AG09319 (cell line): Measurements from ENCODE around the gene OTUD7B.

ENCODE experiments used
- DNase-seq: peaks from one replicate; pipeline ENCODE4 v3.0.0-alpha.2; 2010; ENCODE audit warnings: low read depth; ENCODE audit errors: extremely low read depth
- CTCF ChIP-seq: IDR thresholded peaks from 2 replicates; pipeline ENCODE4 v1.5.1; 2011; ENCODE audit warnings: low read depth, mild to moderate bottlenecking, inconsistent platforms, low read length, moderate library complexity

The OTUD7B gene

DNA sequence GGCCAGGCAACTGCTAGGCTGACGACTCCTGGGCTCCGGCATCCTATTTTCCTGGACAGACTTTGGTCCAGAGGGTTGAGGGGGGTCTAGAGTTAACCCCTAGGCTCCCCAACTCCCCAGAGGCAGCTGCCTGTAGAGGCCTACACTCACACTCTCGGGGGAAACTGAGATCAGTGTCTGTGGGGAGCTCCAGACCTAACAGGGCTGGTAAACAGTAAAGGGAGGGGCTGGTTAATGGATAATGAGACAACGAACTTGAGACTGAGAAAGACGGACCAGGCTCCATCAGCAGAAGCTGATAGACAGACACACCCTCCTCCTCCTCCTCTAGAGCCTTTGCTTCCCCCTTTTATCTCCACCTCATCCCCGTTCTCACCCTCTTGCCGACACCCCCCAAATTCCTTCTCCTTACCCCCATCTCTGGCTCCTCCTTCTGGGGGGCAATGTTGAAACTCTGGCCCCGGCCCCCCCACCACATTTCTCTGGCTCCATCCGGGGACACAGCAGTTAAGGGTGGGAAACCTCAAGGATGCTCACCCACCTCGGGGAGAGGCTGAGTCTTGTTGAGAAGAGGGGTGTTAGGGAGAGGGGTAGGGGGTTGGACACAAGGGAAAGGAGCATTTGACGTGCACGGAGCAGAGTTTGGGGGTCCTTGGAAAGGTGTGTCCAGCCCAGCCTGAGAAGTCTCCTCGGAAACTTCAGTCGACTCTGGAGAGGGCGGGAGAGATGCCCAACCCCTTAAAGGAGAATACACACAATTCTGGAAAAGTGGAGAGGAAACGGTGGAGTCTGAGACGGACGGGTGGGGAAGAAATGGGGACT is 74.1 kb downstream of the OTUD7B start, which contains the start of gene MTMR11:
TSS of gene MTMR11 (minus strand) at position 710 of the 822 bp plus-strand sequence. CDS start at position 478, 232 bp downstream.
- TF ChIP-seq CTCF, result no peak
- no peak for DNase-seq

DNA sequence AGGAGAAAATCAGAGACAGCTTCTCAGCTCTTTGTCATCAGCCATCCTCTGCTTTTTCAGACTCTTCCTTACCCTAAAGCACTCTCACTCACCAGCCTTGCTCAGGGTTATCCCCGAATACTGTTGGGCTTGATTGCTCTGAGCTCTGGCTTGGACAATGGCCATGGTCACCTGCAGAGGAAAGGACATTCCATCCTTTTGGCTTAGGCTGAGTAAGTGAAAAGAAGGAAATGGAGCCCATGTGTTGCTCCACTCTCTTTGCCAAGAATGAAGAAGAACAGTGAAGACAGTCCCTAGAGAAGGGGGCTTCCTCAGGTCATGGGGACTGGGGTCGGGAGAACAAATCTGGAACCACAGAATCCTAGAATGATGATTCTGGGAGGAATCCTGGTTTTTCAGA is 76.2 kb downstream of the OTUD7B start:
- no peak for DNase-seq
- no peak for TF ChIP-seq CTCF

GRCh38 chr1:149933208-149933607 is 77.3 kb downstream of the OTUD7B start:
- DNase-seq, result no peak
- no peak for TF ChIP-seq CTCF

DNA sequence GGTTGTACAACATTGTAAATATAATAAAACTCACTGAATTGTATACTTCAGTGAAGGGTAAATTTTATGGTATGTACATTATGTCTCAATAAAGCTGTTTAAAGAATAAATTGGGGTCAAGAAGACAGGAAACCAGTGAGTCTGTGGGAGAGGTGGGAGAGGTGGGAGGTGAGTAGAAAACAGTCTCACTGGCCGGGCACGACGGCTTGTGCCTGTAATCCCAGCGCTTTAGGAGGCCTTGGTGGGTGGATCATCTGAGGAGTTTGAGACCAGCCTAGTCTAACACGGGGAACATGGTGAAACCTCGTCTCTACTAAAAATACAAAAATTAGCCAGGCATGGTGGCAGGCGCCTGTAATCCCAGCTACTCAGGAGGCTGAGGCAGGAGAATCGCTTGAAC is 78.1 kb downstream of the OTUD7B start:
- no peak for TF ChIP-seq CTCF
- DNase-seq, result no peak

- DNase-seq, result no peak
- no peak for TF ChIP-seq CTCF
Observed at GRCh38 chr1:149931212-149931790, 79.2 kb downstream of the OTUD7B start.

GRCh38 chr1:149929856-149930255 is 80.7 kb downstream of the OTUD7B start:
- no peak for DNase-seq
- no peak for TF ChIP-seq CTCF

GRCh38 chr1:149928401-149928724 is 82.2 kb downstream of the OTUD7B start:
- DNase-seq, result no peak
- TF ChIP-seq CTCF, result no peak
